Parathyroid adenoma (tissue), 2 donors: Measurements from ENCODE around the gene HSPB2.

Source experiments
- H2AFZ ChIP-seq: fragments of 300-600 bp; sonication (generic); one replicate; pipeline ENCODE4 v1.7.0; 2017; ENCODE audit warnings: antibody characterized with exemption, mild to moderate bottlenecking
- H3K27ac ChIP-seq: fragments of 300-600 bp; sonication (generic); one replicate; pipeline ENCODE4 v1.7.0; 2017
- H3K27me3 ChIP-seq: fragments of 300-600 bp; sonication (generic); one replicate; pipeline ENCODE4 v1.7.0; 2017; ENCODE audit warnings: low read length; ENCODE audit not compliant: control insufficient read depth, insufficient read depth
- H3K36me3 ChIP-seq: fragments of 300-600 bp; sonication (generic); one replicate; pipeline ENCODE4 v1.7.0; 2017; ENCODE audit warnings: low read length; ENCODE audit not compliant: control insufficient read depth, insufficient read depth
- H3K4me1 ChIP-seq: fragments of 300-600 bp; sonication (generic); one replicate; pipeline ENCODE4 v1.7.0; 2017; ENCODE audit warnings: control low read depth
- H3K4me2 ChIP-seq: fragments of 300-600 bp; sonication (generic); one replicate; pipeline ENCODE4 v1.7.0; 2017; ENCODE audit warnings: low read length
- H3K4me3 ChIP-seq: fragments of 300-600 bp; sonication (generic); one replicate; pipeline ENCODE4 v1.7.0; 2017; ENCODE audit warnings: low read depth, low read length
- H3K79me2 ChIP-seq: fragments of 300-600 bp; sonication (generic); one replicate; pipeline ENCODE4 v1.7.0; 2017; ENCODE audit warnings: control low read depth
- H3K9ac ChIP-seq: fragments of 300-600 bp; sonication (generic); one replicate; pipeline ENCODE4 v1.7.0; 2017; ENCODE audit warnings: mild to moderate bottlenecking
- H3K9me3 ChIP-seq: fragments of 300-600 bp; sonication (generic); one replicate; pipeline ENCODE4 v1.7.0; 2017; ENCODE audit warnings: low read length; ENCODE audit not compliant: control insufficient read depth
- CTCF ChIP-seq: fragments of 300-600 bp; sonication (generic); IDR thresholded peaks from one replicate; pipeline ENCODE4 v1.7.0; 2017; ENCODE audit warnings: antibody characterized with exemption, mild to moderate bottlenecking
- donor health status: primary hyperparathyroidism.

Gene HSPB2

GRCh38 chr11:111934306-111934705 is 21.8 kb downstream of the HSPB2 start:
- TF ChIP-seq CTCF: no peak
- H3K79me2 ChIP-seq: no peaks in the 10 kb centered on the region
- H3K36me3 ChIP-seq: no peaks in the 10 kb centered on the region
- peaks cover 2% of the 10 kb centered on the region for H3K4me1 ChIP-seq
- no peak overlapping the region for H3K4me2 ChIP-seq
- no peaks in the 10 kb centered on the region for H3K9me3 ChIP-seq
- no peak overlapping the region for H2AFZ ChIP-seq
- no peak overlapping the region for H3K27ac ChIP-seq
- H3K4me3 ChIP-seq: no peak overlapping the region
- H3K27me3 ChIP-seq: no peaks in the 10 kb centered on the region
- H3K9ac ChIP-seq: no peak overlapping the region

- TF ChIP-seq CTCF: no peak
- Histone ChIP-seq H2AFZ (no peak overlapping the region), H3K27me3 (no peaks in the 10 kb centered on the region), H3K79me2 (no peaks in the 10 kb centered on the region), H3K4me3 (no peak overlapping the region), H3K4me1 (peaks cover 2% of the 10 kb centered on the region), H3K36me3 (no peaks in the 10 kb centered on the region), H3K9ac (no peak overlapping the region), H3K4me2 (no peak overlapping the region), H3K27ac (no peak overlapping the region), H3K9me3 (no peaks in the 10 kb centered on the region)
These were observed 22.9 kb downstream of the HSPB2 start for GRCh38 chr11:111935317-111936039.

- TF ChIP-seq CTCF: no peak
- no peak overlapping the region for H3K9ac ChIP-seq
- H3K27me3 ChIP-seq: no peaks in the 10 kb centered on the region
- H3K79me2 ChIP-seq: no peaks in the 10 kb centered on the region
- H3K4me2 ChIP-seq: no peak overlapping the region
- H3K9me3 ChIP-seq: no peaks in the 10 kb centered on the region
- H3K36me3 ChIP-seq: no peaks in the 10 kb centered on the region
- no peak overlapping the region for H3K27ac ChIP-seq
- H3K4me1 ChIP-seq: peaks cover 2% of the 10 kb centered on the region
- H2AFZ ChIP-seq: peak overlapping the region; percentile 80
- no peak overlapping the region for H3K4me3 ChIP-seq
These were observed 23.6 kb downstream of the HSPB2 start for GRCh38 chr11:111936040-111936540.

GRCh38 chr11:111937461-111937769 is 24.9 kb downstream of the HSPB2 start:
- H3K79me2 ChIP-seq: no peaks in the 10 kb centered on the region
- no peak overlapping the region for H3K9ac ChIP-seq
- no peaks in the 10 kb centered on the region for H3K27me3 ChIP-seq
- no peaks in the 10 kb centered on the region for H3K36me3 ChIP-seq
- H2AFZ ChIP-seq: peak overlapping the region; percentile 80
- TF ChIP-seq CTCF: no peak
- H3K9me3 ChIP-seq: no peaks in the 10 kb centered on the region
- H3K4me2 ChIP-seq: peak overlapping the region; percentile 71
- H3K4me1 ChIP-seq: peaks cover 2% of the 10 kb centered on the region
- no peak overlapping the region for H3K27ac ChIP-seq
- peak overlapping the region; percentile 46 for H3K4me3 ChIP-seq

GRCh38 chr11:111937844-111938243 is 25.3 kb downstream of the HSPB2 start:
- Histone ChIP-seq H3K27ac (no peak overlapping the region), H3K4me1 (peaks cover 2% of the 10 kb centered on the region), H3K36me3 (no peaks in the 10 kb centered on the region), H2AFZ (peak overlapping the region; percentile 80), H3K4me3 (no peak overlapping the region), H3K27me3 (no peaks in the 10 kb centered on the region), H3K79me2 (no peaks in the 10 kb centered on the region), H3K9me3 (no peaks in the 10 kb centered on the region), H3K9ac (no peak overlapping the region), H3K4me2 (no peak overlapping the region)
- TF ChIP-seq CTCF: no peak
